Activated naive CD8-positive, alpha-beta T cell treated with anti-CD3 and anti-CD28 coated beads, Interleukin-2, amount 10 ng/mL, durations not matched to agents 7 days and 5 days (primary cell): ENCODE measurements around the gene FANCG. TPM values are rescaled to one million over a fixed set of nuclear protein-coding genes. Genes with fewer than 3 reads are reported as not detected.

Experiments
- ATAC-seq: fragments of 150-1000 bp; cut with Tn5 transposase; one replicate; pipeline ENCODE4 v1.10.0; 2021; ENCODE audit warnings: low read depth, moderate library complexity
- POLR2A ChIA-PET: fragments of 350-600 bp; sonication (Branson Sonifier 250); formaldehyde crosslinking; loops from one replicate; lab custom pipeline; 2021; ENCODE audit warnings: antibody characterized with exemption; lab: Charles Lee
- DNase-seq: peaks from one replicate; pipeline ENCODE4 v3.0.0; 2021
- H3K27ac Mint-ChIP-seq: one replicate; pipeline ENCODE4 v1.8.0; 2022; ENCODE audit warnings: mild to moderate bottlenecking, mixed read lengths
- H3K27me3 Mint-ChIP-seq: one replicate; pipeline ENCODE4 v1.8.0; 2022; ENCODE audit warnings: mild to moderate bottlenecking, moderate library complexity, mixed read lengths
- H3K36me3 Mint-ChIP-seq: one replicate; pipeline ENCODE4 v1.8.0; 2021; ENCODE audit warnings: mild to moderate bottlenecking, mixed read lengths
- H3K4me1 Mint-ChIP-seq: one replicate; pipeline ENCODE4 v1.8.0; 2021; ENCODE audit warnings: mixed read lengths
- H3K4me3 Mint-ChIP-seq: one replicate; pipeline ENCODE4 v1.8.0; 2022; ENCODE audit warnings: mild to moderate bottlenecking, moderate library complexity, mixed read lengths
- H3K9me3 Mint-ChIP-seq: one replicate; pipeline ENCODE4 v1.8.0; 2021; ENCODE audit warnings: mixed read lengths
- total RNA-seq, 2 experiments: library from RNA; stranded (reverse); gene quantifications; one replicate each; pipeline ENCODE4 v1.2.3, GENCODE V29; 2021

The FANCG gene
- total RNA-seq, 2 experiments from 2014 or later = 103 to 109 TPM

DNA sequence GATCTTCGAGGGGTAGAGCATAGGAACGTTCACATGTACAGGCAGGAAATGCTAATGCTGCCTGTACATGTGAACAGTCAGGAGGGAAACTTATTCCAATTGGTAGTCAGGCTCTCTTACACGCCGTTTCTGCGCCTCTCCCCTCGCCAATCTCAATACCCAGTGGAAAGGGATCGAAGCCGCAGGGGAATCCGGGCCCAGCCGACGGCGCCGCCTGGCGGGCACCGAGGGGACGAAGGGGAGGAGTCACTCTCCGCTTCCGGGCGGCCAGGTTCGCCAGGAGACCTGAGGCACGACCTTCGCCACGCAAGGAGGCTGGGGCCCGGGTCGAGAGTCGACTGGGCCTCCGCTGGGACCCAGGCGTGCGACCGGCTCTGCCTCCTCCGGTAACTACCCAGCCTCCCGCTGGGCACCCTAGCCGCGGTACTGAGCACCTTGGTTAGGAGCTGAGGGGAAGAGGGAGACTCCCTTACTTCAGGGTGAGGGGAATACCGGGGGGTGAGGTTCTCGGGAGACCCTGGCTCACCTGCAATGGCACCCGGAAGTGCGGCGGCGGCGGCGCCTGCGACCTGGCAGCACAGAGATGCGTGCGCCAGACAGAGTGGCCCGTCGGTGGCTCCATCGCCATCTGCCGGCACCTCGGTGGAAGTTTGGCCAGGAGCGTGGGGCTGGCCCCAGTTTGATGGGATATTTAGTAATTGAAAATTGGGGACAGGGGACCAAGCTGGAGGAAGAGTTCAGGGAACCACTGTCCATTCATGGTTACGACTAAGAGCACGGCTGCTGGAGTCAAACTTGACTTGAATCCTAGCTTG lies 16.5 kb upstream of the FANCG start, which contains the start of gene PIGO:
TSS of gene PIGO (minus strand) at position 557 of the 815 bp plus-strand sequence. CDS start 1,026 bp downstream, outside the sequence.
- Mint-ChIP-seq H3K27ac (peak within 1 kb of the TSS; percentile 88), H3K4me3 (peak within 1 kb of the TSS; percentile 86), H3K36me3 (peaks cover 17% of the 10 kb centered on the region), H3K27me3 (no peaks in the 10 kb centered on the region), H3K9me3 (no peaks in the 10 kb centered on the region), H3K4me1 (peaks cover 29% of the 10 kb centered on the region)
- peak; percentile 92 for DNase-seq
- POLR2A ChIA-PET = interaction anchor here (1.2 to 8.5 kb wide), 6 partner anchors 13 to 24 kb away, joined by 3 to 64 read pairs (median 12); partner anchors contain the start of genes FANCG and VCP
- peak; percentile 92 for ATAC-seq

DNA sequence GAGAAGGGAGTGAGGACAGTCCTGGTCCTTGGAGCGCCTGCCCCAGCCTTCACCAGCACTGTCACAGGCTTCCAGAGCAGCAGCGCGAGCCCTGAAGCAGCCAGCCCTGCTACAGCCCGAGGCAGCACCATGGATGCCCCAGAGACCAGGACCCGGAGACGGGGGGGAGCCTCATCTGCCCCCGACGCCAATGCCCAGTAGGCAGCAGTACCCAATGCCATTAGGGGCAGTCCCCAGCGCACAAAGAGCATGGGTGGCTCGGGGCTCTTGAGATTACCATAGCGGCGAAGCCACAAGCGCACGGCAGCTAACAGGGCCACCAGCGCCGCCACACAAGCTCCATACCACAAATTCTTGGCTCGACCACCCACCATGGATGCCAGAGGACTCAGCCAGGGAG lies 11.8 kb upstream of the FANCG start:
- Mint-ChIP-seq H3K4me3 (no peak overlapping the region), H3K9me3 (no peaks in the 10 kb centered on the region), H3K27ac (no peak overlapping the region), H3K4me1 (peaks cover 15% of the 10 kb centered on the region), H3K27me3 (no peaks in the 10 kb centered on the region), H3K36me3 (peaks cover 9% of the 10 kb centered on the region)
- DNase-seq (no peak), ATAC-seq (no peak)
- POLR2A ChIA-PET = interaction anchor here (0.8 to 8.5 kb wide), 2 partner anchors 12 kb away, joined by 3 to 64 read pairs; partner anchors contain the start of genes FANCG and STOML2

DNA sequence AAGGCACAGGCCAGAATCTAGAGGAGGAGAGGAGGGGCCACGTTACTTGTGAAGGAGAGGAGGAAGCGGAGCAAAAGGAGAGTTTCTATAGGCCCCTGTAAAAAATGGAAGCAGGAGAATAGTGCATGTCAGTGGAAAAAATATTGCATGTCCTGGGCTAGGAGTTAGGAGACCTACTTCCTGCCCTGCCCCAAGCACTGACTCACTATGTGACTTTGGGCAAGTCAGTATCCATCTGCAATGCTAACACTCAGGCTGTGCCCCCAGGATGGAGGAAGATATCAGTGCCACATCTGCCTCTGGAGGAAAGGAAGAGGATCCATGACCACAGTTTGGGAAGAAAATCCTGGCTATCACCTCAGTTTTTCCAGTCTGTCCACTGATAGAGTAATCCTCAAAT lies 9.7 kb upstream of the FANCG start:
- ATAC-seq = no peak

DNA sequence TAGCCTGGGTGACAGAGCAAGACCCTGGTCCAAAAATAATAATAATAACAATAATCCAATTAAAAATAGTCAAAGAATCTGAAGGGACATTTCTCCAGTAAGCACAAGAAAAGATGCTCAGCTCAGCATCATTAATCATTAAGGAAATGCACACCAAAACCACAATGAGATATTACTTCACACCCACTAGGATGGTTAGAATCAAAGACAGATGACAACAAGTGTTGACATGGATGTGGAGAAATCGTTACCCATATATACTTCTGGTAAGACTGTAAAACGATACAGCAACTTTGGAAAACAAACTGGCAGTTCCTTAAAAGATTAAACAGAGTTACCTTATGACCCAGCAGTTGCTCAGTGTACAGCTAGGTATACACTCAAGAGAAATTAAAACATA lies 5.3 kb upstream of the FANCG start:
- H3K4me1 Mint-ChIP-seq = peaks cover under 1% of the 10 kb centered on the region
- ATAC-seq (no peak), DNase-seq (no peak)
- H3K36me3 Mint-ChIP-seq = peaks cover 4% of the 10 kb centered on the region
- POLR2A ChIA-PET = interaction anchor here (0.8 kb wide), 1 partner anchor 13 kb away, joined by 3 read pairs; no protein-coding TSS in a partner anchor
- H3K27me3 Mint-ChIP-seq = no peaks in the 10 kb centered on the region
- H3K4me3 Mint-ChIP-seq = no peak overlapping the region
- no peaks in the 10 kb centered on the region for H3K9me3 Mint-ChIP-seq
- H3K27ac Mint-ChIP-seq = no peak overlapping the region

More for the DNA sequence above, 9.7 kb upstream of the FANCG start:
- Mint-ChIP-seq H3K27me3 (no peaks in the 10 kb centered on the region), H3K27ac (no peak overlapping the region), H3K4me3 (no peak overlapping the region), H3K36me3 (peaks cover 9% of the 10 kb centered on the region), H3K9me3 (no peaks in the 10 kb centered on the region), H3K4me1 (peaks cover under 1% of the 10 kb centered on the region)
- DNase-seq = no peak
- POLR2A ChIA-PET = no interaction called here

DNA sequence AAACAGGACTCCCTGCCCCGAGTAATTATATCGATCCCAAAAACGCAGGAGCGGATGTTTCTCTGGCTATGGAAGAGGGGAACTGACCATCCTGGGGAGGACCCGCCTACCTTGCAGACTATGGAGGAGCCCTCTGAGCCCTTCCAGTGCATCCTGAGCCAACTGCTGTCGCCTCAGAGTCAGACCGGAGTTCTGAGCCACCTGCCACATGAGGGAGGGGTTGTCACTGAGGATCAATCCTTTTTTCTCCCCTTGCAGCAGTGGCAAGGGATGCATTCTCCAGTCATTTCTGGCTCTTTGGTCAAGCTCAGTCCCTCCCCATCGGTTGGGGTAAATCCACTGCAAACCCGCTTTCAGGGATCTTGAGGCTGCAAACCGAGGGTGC lies 709 bp downstream of the FANCG start:
- H3K36me3 Mint-ChIP-seq = peaks cover 20% of the 10 kb centered on the region
- no peaks in the 10 kb centered on the region for H3K27me3 Mint-ChIP-seq
- peak overlapping the region; percentile 99 for H3K27ac Mint-ChIP-seq
- POLR2A ChIA-PET = interaction anchor here (0.8 to 5.7 kb wide), 14 partner anchors 8 to 653 kb away, joined by 3 to 64 read pairs (median 9); partner anchors contain the start of genes ATOSB, CREB3, DNAJB5 and PIGO
- DNase-seq (no peak), ATAC-seq (no peak)
- peak overlapping the region; percentile 98 for H3K4me3 Mint-ChIP-seq
- H3K9me3 Mint-ChIP-seq = no peaks in the 10 kb centered on the region
- peaks cover 22% of the 10 kb centered on the region for H3K4me1 Mint-ChIP-seq

DNA sequence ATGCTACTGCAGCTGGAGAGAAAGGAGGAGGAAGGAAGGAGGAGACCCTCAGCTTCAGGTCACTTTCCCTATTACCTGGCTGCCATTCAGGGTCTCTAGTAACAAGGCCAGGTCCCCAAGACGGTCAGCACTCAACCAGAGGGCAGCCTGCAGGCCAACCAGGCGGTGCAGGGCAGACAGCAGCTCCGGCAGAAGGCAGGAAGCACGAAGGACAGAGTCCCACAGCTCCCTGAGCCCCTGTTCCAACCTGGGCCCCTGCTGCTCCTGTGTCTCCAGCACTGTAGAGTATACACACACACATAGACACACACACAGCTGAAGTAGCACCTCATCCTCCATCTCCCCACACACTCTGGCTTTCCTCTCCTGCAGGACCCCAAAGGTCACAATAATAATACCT lies 1.7 kb downstream of the FANCG start:
- H3K27ac Mint-ChIP-seq = peak overlapping the region; percentile 99
- POLR2A ChIA-PET = interaction anchor here (4.3 to 5.7 kb wide), 2 partner anchors 16 to 25 kb away, joined by 34 to 64 read pairs; partner anchors contain the start of genes PIGO and STOML2

DNA sequence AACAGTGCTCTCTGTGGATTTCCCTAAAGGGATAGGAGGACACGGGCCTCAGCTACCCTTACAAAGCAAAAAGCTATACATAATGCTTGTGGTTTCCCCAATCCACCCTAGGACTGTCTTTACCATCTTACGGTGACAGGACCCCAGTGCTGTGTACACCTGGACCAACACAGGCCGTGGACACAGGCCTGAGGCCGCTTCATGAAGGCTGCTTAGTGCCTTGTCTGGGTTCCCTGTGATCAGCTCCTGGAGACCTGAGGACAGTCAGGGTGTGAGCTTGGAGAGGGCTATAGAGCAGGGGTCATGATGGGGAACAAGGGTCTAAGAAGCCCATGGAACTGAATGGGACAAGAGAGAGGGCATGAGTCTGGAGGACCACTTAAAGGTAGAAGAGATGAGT lies 2.9 kb downstream of the FANCG start:
- Mint-ChIP-seq H3K9me3 (no peaks in the 10 kb centered on the region), H3K27ac (no peak overlapping the region), H3K4me1 (peaks cover 28% of the 10 kb centered on the region), H3K36me3 (peaks cover 25% of the 10 kb centered on the region), H3K27me3 (no peaks in the 10 kb centered on the region), H3K4me3 (no peak overlapping the region)
- ATAC-seq = no peak
- DNase-seq = no peak
- POLR2A ChIA-PET = interaction anchor here (0.9 to 5.7 kb wide), 2 partner anchors 17 to 88 kb away, joined by 3 to 64 read pairs; partner anchors contain the start of gene PIGO

More for the DNA sequence above, 1.7 kb downstream of the FANCG start:
- no peaks in the 10 kb centered on the region for H3K27me3 Mint-ChIP-seq
- ATAC-seq (no peak), DNase-seq (no peak)
- peaks cover 22% of the 10 kb centered on the region for H3K4me1 Mint-ChIP-seq
- peaks cover 20% of the 10 kb centered on the region for H3K36me3 Mint-ChIP-seq
- no peaks in the 10 kb centered on the region for H3K9me3 Mint-ChIP-seq
- peak overlapping the region; percentile 98 for H3K4me3 Mint-ChIP-seq

DNA sequence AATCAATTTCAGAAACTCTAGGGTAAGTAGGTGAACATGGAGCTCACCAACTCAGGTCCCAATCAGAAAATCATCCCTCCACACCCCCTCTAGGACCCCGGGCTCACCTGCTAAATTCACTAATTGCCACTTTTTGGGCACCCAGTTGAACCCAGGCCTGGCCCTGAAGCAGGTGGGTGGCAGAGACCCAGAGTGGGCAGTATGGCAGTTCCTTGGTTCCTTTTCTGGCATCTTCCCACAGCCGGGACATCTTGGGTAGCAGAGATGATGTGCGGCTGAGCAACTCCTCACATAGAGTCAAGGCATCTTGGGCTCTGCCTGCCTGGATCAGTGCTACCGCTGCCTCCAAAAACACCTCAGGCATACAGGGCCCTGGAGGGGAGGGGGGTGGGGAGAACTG lies 4.4 kb downstream of the FANCG start:
- peaks cover 33% of the 10 kb centered on the region for H3K4me1 Mint-ChIP-seq
- no peaks in the 10 kb centered on the region for H3K27me3 Mint-ChIP-seq
- no peak overlapping the region for H3K4me3 Mint-ChIP-seq
- no peaks in the 10 kb centered on the region for H3K9me3 Mint-ChIP-seq
- H3K36me3 Mint-ChIP-seq = peaks cover 32% of the 10 kb centered on the region
- no peak overlapping the region for H3K27ac Mint-ChIP-seq
- ATAC-seq (no peak), DNase-seq (no peak)
- POLR2A ChIA-PET = no interaction called here

DNA sequence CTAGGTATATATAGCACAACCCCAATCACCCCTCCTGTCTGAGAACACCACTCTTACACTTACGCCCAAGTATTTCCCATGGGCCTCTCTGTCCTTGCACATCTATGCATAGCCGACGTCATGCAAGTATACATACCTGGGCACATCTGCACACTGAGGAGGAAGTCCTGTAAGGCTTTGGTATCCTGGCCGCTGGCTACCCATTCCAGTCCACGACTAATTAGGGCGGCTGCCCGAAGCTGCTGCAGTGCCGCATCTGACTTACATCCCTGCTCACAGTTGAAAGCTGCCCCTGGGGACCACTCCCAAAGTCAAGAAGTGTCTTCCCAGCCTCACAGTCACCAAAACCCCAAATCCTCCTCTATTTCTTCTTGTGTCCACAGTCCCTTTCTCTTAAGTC lies 5.0 kb downstream of the FANCG start:
- POLR2A ChIA-PET = no interaction called here
- H3K36me3 Mint-ChIP-seq = peaks cover 36% of the 10 kb centered on the region
- H3K4me3 Mint-ChIP-seq = no peak overlapping the region
- no peak for DNase-seq
- no peaks in the 10 kb centered on the region for H3K9me3 Mint-ChIP-seq
- H3K4me1 Mint-ChIP-seq = peaks cover 34% of the 10 kb centered on the region
- no peaks in the 10 kb centered on the region for H3K27me3 Mint-ChIP-seq
- ATAC-seq = no peak
- no peak overlapping the region for H3K27ac Mint-ChIP-seq

DNA sequence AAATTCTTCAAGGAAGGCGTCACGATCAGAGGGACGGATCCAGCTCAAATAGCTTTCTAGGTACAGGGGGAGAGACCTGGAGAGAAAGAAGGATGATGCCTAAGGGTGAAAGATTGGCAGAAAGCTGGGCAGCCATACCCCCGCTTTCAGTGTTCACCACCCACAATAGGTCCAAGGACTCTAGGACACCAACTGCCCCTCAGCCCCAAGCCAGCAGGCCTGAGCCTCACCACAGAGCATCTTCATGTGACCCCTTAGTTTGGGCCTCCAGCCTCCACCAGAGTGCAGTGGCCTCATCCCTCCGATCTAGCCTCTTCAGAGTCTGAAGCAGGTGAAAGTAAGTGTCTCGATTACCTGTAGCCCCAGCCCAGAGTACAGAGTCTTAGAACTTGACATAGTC lies 5.6 kb downstream of the FANCG start:
- peaks cover 36% of the 10 kb centered on the region for H3K36me3 Mint-ChIP-seq
- ATAC-seq (no peak), DNase-seq (no peak)
- peak overlapping the region; percentile 12 for H3K27ac Mint-ChIP-seq
- peaks cover 35% of the 10 kb centered on the region for H3K4me1 Mint-ChIP-seq
- no peak overlapping the region for H3K4me3 Mint-ChIP-seq
- POLR2A ChIA-PET = no interaction called here
- no peaks in the 10 kb centered on the region for H3K9me3 Mint-ChIP-seq
- no peaks in the 10 kb centered on the region for H3K27me3 Mint-ChIP-seq

DNA sequence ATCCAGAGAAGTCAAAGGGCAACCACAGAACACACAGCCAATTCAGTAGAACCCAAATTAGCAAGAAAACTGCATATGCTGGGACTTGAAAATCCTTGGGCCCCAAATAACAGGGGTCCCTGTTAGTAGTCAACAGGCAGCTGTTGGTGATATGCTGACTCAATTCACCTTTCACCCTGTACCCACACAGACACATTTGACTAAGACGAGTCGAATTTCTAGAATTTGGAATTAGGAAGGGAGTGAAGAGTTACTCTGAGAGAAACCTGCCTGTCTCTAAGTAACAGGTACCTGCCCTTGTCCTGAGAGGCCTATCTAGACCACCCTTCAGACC lies 6.5 kb downstream of the FANCG start:
- no peaks in the 10 kb centered on the region for H3K9me3 Mint-ChIP-seq
- POLR2A ChIA-PET = interaction anchor here (2.9 kb wide), 1 partner anchor 42 kb away, joined by 31 read pairs; the partner anchor contains the start of gene ATOSB
- H3K27ac Mint-ChIP-seq = peak overlapping the region; percentile 93
- H3K36me3 Mint-ChIP-seq = peaks cover 38% of the 10 kb centered on the region
- DNase-seq (no peak), ATAC-seq (no peak)
- peaks cover 38% of the 10 kb centered on the region for H3K4me1 Mint-ChIP-seq
- H3K4me3 Mint-ChIP-seq = peak overlapping the region; percentile 93
- no peaks in the 10 kb centered on the region for H3K27me3 Mint-ChIP-seq

DNA sequence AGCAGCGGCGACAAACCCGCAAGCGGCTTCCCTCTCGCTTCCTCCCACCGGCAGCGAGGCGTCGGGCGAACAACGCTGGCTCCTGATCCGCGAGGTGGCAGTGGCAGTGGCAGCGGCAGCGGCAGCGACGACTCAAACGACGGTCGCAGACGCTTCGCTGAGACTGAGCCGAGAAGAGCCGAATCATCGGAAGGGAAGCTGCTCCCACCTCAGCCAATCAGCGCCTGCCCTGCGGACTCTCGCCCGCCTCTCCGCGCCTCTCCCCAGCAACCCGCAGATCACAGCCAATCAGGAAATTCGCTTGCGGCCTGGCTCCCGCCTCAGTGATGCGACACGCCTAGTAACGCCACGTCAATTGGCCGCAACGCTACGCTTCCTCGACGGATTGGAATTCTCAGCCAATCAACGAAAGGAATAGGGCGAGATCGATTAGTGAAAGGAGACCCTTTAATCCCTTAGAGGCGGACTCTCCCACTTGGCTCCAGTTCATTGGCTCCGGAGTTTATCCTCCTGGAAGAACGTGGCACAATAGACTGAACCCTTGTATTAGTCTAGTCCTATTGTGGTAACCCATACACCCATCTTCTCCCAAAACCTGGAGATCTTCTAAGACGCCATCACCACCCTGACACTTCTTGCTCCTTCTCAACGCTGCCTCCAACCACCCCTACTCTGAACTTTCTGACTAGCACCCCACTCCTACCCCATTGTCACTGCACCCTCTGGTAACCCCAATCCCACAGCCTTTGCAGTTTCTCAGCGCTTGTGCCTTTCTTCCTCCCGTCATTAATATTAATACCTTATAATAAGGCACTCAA lies 7.1 kb downstream of the FANCG start, which contains the start of gene VCP:
TSS of gene VCP (minus strand) at position 165 of the 818 bp plus-strand sequence. CDS start 272 bp downstream, outside the sequence.
- Mint-ChIP-seq H3K27me3 (no peaks in the 10 kb centered on the region), H3K36me3 (peaks cover 38% of the 10 kb centered on the region), H3K9me3 (no peaks in the 10 kb centered on the region), H3K4me1 (peaks cover 37% of the 10 kb centered on the region), H3K4me3 (peak within 1 kb of the TSS; percentile 93), H3K27ac (peak within 1 kb of the TSS; percentile 93)
- POLR2A ChIA-PET = interaction anchor here (0.6 to 3.4 kb wide), 13 partner anchors 8 to 173 kb away, joined by 3 to 41 read pairs (median 6); partner anchors contain the start of genes ATOSB, DNAJB5, FANCG and PIGO
- ATAC-seq = peak; percentile 93
- peak; percentile 92 for DNase-seq
